B cell (primary cell): ENCODE measurements around the gene PEAK1. TPM values are rescaled to one million over a fixed set of nuclear protein-coding genes. Genes with fewer than 3 reads are reported as not detected.

ENCODE experiments used
- ATAC-seq: fragments of 200-7000 bp; cut with Tn5 transposase; one replicate; pipeline ENCODE4 v1.10.0; 2021; ENCODE audit warnings: low read depth, mild to moderate bottlenecking, moderate number of reproducible peaks, moderate library complexity
- CTCF ChIA-PET: fragments of 350-600 bp; sonication (Branson Sonifier 250); formaldehyde crosslinking; loops from one replicate; lab custom pipeline; 2021; ENCODE audit warnings: antibody characterized with exemption, inconsistent platforms; lab: Charles Lee
- POLR2A ChIA-PET: fragments of 350-600 bp; sonication (Branson Sonifier 250); formaldehyde crosslinking; loops from one replicate; lab custom pipeline; 2021; ENCODE audit warnings: antibody characterized with exemption; lab: Charles Lee
- DNase-seq: peaks from one replicate; pipeline ENCODE4 v3.0.0; 2013
- H2AFZ ChIP-seq: 2 replicates; pipeline ENCODE4 v1.6.1; 2012; ENCODE audit warnings: mild to moderate bottlenecking, low read depth, low read length; ENCODE audit not compliant: insufficient read depth, poor library complexity, severe bottlenecking
- H3K27ac ChIP-seq, 2 donors: 1 replicate in 1 of 2; 2 replicates in 1 of 2; pipeline ENCODE4 v1.5.1; 2012 to 2013; ENCODE audit warnings: low read length in 2 of 2, mild to moderate bottlenecking in 2 of 2, moderate library complexity in 1 of 2
- H3K27me3 ChIP-seq, 4 experiments: fragments of 200-600 bp in 1 of 4; sonication (generic) in 1 of 4; replicated peaks in 1 of 4; 1 replicate in 2 of 4; 2 replicates in 2 of 4; pipeline versions ENCODE4 v1.6.1 to v1.7.0; 2013 to 2016; ENCODE audit warnings: low read length in 3 of 4, mild to moderate bottlenecking in 2 of 4, mixed read lengths in 1 of 4, moderate library complexity in 1 of 4; ENCODE audit not compliant: insufficient read depth in 4 of 4, control insufficient read depth in 3 of 4; ENCODE audit errors: control extremely low read depth in 1 of 4
- H3K36me3 ChIP-seq, 2 experiments: replicated peaks in 1 of 2; 1 replicate in 1 of 2; 2 replicates in 1 of 2; pipeline versions ENCODE4 v1.6.1 to v1.7.1; 2013; ENCODE audit warnings: low read length in 1 of 2; ENCODE audit not compliant: insufficient read depth in 2 of 2, control insufficient read depth in 1 of 2; ENCODE audit errors: control extremely low read depth in 1 of 2, extremely low read depth in 1 of 2
- H3K4me1 ChIP-seq, 2 donors: fragments of 200-600 bp in 1 of 2; sonication (generic) in 1 of 2; 1 replicate in 1 of 2; 2 replicates in 1 of 2; pipeline versions ENCODE4 v1.5.1 to v1.6.1; 2013 to 2017; ENCODE audit warnings: low read length in 2 of 2; ENCODE audit not compliant: control insufficient read depth in 2 of 2, insufficient read depth in 2 of 2
- H3K4me2 ChIP-seq: replicated peaks from 2 replicates; pipeline ENCODE3; 2012; ENCODE audit warnings: mild to moderate bottlenecking, low read depth, low read length; ENCODE audit not compliant: poor library complexity, severe bottlenecking
- H3K4me3 ChIP-seq, 5 experiments: fragments of 200-600 bp in 1 of 5; sonication (generic) in 1 of 5; 1 replicate in 3 of 5; 2 replicates in 2 of 5; pipeline versions ENCODE4 v1.5.1 to v1.7.0; 2011 to 2016; ENCODE audit warnings: low read length in 4 of 5, mild to moderate bottlenecking in 4 of 5, low read depth in 2 of 5, control low read depth in 1 of 5, moderate library complexity in 1 of 5; ENCODE audit not compliant: insufficient read depth in 1 of 5; ENCODE audit errors: control extremely low read depth in 1 of 5, extremely low read depth in 1 of 5
- H3K79me2 ChIP-seq: fragments of 200-600 bp; sonication (generic); one replicate; pipeline ENCODE4 v1.6.0; 2016; ENCODE audit warnings: low read length; ENCODE audit not compliant: control insufficient read depth, insufficient read depth
- H3K9ac ChIP-seq: fragments of 200-600 bp; sonication (generic); 2 replicates; pipeline ENCODE4 v1.6.1; 2017; ENCODE audit warnings: mild to moderate bottlenecking, low read length, moderate library complexity
- H3K9me3 ChIP-seq, 3 donors: one replicate each; pipeline versions ENCODE4 v1.6.1 to v1.7.1; 2013; ENCODE audit warnings: low read length in 2 of 3; ENCODE audit not compliant: control insufficient read depth in 2 of 3, insufficient read depth in 1 of 3; ENCODE audit errors: control extremely low read depth in 1 of 3
- H4K20me1 ChIP-seq: 2 replicates; pipeline ENCODE4 v1.6.0; 2012; ENCODE audit warnings: mild to moderate bottlenecking, low read length; ENCODE audit not compliant: insufficient read depth, control insufficient read depth, poor library complexity, severe bottlenecking
- H3K27ac Mint-ChIP-seq: one replicate; pipeline ENCODE4 v1.8.0; 2021; ENCODE audit warnings: mixed read lengths
- H3K27me3 Mint-ChIP-seq: one replicate; pipeline ENCODE4 v1.8.0; 2021; ENCODE audit warnings: mixed read lengths
- H3K4me1 Mint-ChIP-seq: one replicate; pipeline ENCODE4 v1.8.0; 2021; ENCODE audit warnings: mixed read lengths
- H3K4me3 Mint-ChIP-seq: one replicate; pipeline ENCODE4 v1.8.0; 2021; ENCODE audit warnings: mixed read lengths
- H3K9me3 Mint-ChIP-seq: one replicate; pipeline ENCODE4 v1.8.0; 2022; ENCODE audit warnings: mixed read lengths; ENCODE audit not compliant: insufficient read depth
- EZH2 ChIP-seq: IDR thresholded peaks from 2 replicates; pipeline ENCODE4 v1.6.1; 2012; ENCODE audit warnings: borderline replicate concordance, low read depth, mild to moderate bottlenecking, moderate library complexity, low read length; ENCODE audit not compliant: insufficient read depth, poor library complexity, severe bottlenecking
- WGBS: methylation state at CpG from one replicate; pipeline ENCODE4 v1.1.5; 2013; ENCODE audit warnings: missing lambda C conversion rate; ENCODE audit not compliant: insufficient coverage; 5-methylcytosine and 5-hydroxymethylcytosine counted together
- intact Hi-C: fragments of 100-400 bp; cut with micrococcal nuclease; formaldehyde crosslinking; loops from one replicate; pipeline ENCODE4 v1.10.0; 2022
- polyA plus RNA-seq: library from polyadenylated mRNA; depleted of rRNA; stranded (reverse); fragments of >200 nt; gene quantifications from 2 replicates; pipeline ENCODE4 v1.2.3, GENCODE V29; 2012
- total RNA-seq, 2 donors: library from RNA; stranded (reverse); fragments of 120-200 nt in 1 of 2; gene quantifications; 1 replicate in 1 of 2; 2 replicates in 1 of 2; pipeline versions ENCODE4 v1.2.3 to v1.2.4, GENCODE V29; 2013 to 2022
- TF ChIP-seq, protein P1 (sequence below): fragments of 200-600 bp; IDR thresholded peaks from one replicate; pipeline ENCODE4 v1.8.0; 2022; ENCODE audit warnings: antibody characterized with exemption, mild to moderate bottlenecking

The PEAK1 gene
- total and polyA plus RNA-seq, 2 donors (not counting 1 experiment from before 2014, with no cell fraction given), result 13.4 to 38.0 TPM

DNA sequence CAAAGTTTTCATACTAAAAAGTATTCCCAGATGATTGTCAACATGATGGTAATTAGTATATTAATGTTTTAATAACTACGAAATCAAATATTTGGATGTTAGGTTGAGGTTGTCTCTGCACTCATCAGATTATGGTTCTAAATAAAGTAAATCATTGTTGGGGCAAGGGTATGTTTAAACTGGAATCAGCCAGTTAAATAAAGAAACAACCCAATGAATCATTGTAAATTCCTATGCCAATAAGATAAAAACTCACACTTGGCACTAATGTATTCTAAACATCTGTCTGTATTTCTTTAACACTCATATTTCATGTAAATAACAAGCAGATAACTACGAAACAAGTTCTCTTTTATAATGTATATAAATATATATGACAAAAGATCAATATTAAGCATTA lies 92.7 kb downstream of the PEAK1 start:
- H3K36me3 ChIP-seq, result no peaks in the 10 kb centered on the region
- ChIA-PET POLR2A (no interaction called here), CTCF (no interaction called here)
- H3K79me2 ChIP-seq, result peaks cover 13% of the 10 kb centered on the region
- no peak overlapping the region for H3K4me2 ChIP-seq
- TF ChIP-seq EZH2, result no peak
- TF ChIP-seq, protein P1, sequence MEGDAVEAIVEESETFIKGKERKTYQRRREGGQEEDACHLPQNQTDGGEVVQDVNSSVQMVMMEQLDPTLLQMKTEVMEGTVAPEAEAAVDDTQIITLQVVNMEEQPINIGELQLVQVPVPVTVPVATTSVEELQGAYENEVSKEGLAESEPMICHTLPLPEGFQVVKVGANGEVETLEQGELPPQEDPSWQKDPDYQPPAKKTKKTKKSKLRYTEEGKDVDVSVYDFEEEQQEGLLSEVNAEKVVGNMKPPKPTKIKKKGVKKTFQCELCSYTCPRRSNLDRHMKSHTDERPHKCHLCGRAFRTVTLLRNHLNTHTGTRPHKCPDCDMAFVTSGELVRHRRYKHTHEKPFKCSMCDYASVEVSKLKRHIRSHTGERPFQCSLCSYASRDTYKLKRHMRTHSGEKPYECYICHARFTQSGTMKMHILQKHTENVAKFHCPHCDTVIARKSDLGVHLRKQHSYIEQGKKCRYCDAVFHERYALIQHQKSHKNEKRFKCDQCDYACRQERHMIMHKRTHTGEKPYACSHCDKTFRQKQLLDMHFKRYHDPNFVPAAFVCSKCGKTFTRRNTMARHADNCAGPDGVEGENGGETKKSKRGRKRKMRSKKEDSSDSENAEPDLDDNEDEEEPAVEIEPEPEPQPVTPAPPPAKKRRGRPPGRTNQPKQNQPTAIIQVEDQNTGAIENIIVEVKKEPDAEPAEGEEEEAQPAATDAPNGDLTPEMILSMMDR, result no peak
- no peaks in the 10 kb centered on the region for H3K27me3 Mint-ChIP-seq
- DNase-seq (no peak), ATAC-seq (no peak)
- no peak overlapping the region for H3K27ac Mint-ChIP-seq
- intact Hi-C loops, result no loop called here
- no peaks in the 10 kb centered on the region for H3K27me3 ChIP-seq
- no peaks in the 10 kb centered on the region for H3K4me1 ChIP-seq
- H3K4me3 ChIP-seq, result no peak overlapping the region
- peaks cover 0 to 3% (median 0%) of the 10 kb centered on the region in 3 donors for H3K9me3 ChIP-seq
- H2AFZ ChIP-seq, result no peak overlapping the region
- no peak overlapping the region for H3K27ac ChIP-seq
- no peak overlapping the region for H3K4me3 Mint-ChIP-seq
- peaks cover 3% of the 10 kb centered on the region for H3K9me3 Mint-ChIP-seq
- H3K9ac ChIP-seq, result no peak overlapping the region
- H3K4me1 Mint-ChIP-seq, result peaks cover 3% of the 10 kb centered on the region
- WGBS, result no CpG with 5 or more reads among the region's 2 CpGs
- H4K20me1 ChIP-seq, result no peaks in the 10 kb centered on the region

GRCh38 chr15:77326366-77326765 lies 93.5 kb downstream of the PEAK1 start:
- no peak for TF ChIP-seq EZH2
- TF ChIP-seq, protein P1, result no peak
- ChIA-PET CTCF (no interaction called here), POLR2A (no interaction called here)
- Histone ChIP-seq H3K4me3 (no peak overlapping the region), H3K36me3 (no peaks in the 10 kb centered on the region), H3K4me1 (no peaks in the 10 kb centered on the region), H3K27me3 (no peaks in the 10 kb centered on the region), H3K79me2 (peaks cover 13% of the 10 kb centered on the region), H4K20me1 (no peaks in the 10 kb centered on the region), H2AFZ (no peak overlapping the region), H3K9me3 (peaks cover 0 to 3% (median 0%) of the 10 kb centered on the region in 3 donors), H3K9ac (no peak overlapping the region), H3K4me2 (no peak overlapping the region), H3K27ac (no peak overlapping the region)
- Mint-ChIP-seq H3K4me1 (peaks cover 3% of the 10 kb centered on the region), H3K9me3 (peaks cover 3% of the 10 kb centered on the region), H3K27ac (no peak overlapping the region), H3K27me3 (no peaks in the 10 kb centered on the region), H3K4me3 (no peak overlapping the region)
- DNase-seq (no peak), ATAC-seq (no peak)
- intact Hi-C loops, result no loop called here
- whole genome bisulfite sequencing, result 100% methylated on average over 1 of the region's 2 CpGs
